AG04450 (cell line): ENCODE data around the gene FBXO39. TPM values are rescaled to one million over a fixed set of nuclear protein-coding genes. Genes with fewer than 3 reads are reported as not detected.
"Not testable (repeated sequence)": the region's sequence is repeated elsewhere in the genome, so short reads cannot be mapped to it uniquely, and the experiment has no call there.

Source experiments
- CTCF ChIA-PET: fragments of 300-600, 350-600 bp; formaldehyde crosslinking; extraction: SDS; loops from one replicate; lab custom pipeline; 2022; ENCODE audit warnings: antibody characterized with exemption, inconsistent platforms; lab: Charles Lee
- POLR2A ChIA-PET: fragments of 350-600 bp; formaldehyde crosslinking; extraction: SDS; loops from one replicate; lab custom pipeline; 2021; ENCODE audit warnings: antibody characterized with exemption, inconsistent platforms; lab: Yijun Ruan, JAX
- DNase-seq: peaks from one replicate; pipeline ENCODE4 v3.0.0-alpha.2; 2011; ENCODE audit warnings: low read depth, low spot score
- H3K27ac ChIP-seq: one replicate; pipeline ENCODE4 v1.5.1; 2012; ENCODE audit warnings: low read depth, low read length, control low read depth
- H3K27me3 ChIP-seq: one replicate; pipeline ENCODE4 v1.6.0; 2012; ENCODE audit warnings: low read length; ENCODE audit not compliant: control insufficient read depth, insufficient read depth
- H3K4me3 ChIP-seq: 2 replicates; pipeline ENCODE4 v1.5.1; 2011; ENCODE audit warnings: mild to moderate bottlenecking, low read depth, low read length, control low read depth
- H3K9me3 ChIP-seq: 2 replicates; pipeline ENCODE4 v1.5.1; 2012; ENCODE audit warnings: low read length; ENCODE audit not compliant: control insufficient read depth, insufficient read depth
- polyA plus RNA-seq: library from polyadenylated mRNA; depleted of rRNA; stranded (reverse); fragments of >200 nt; gene quantifications from 2 replicates; pipeline ENCODE4 v1.2.3, GENCODE V29; 2011
- TF ChIP-seq, protein P1 (sequence below): IDR thresholded peaks from 2 replicates; pipeline ENCODE4 v1.5.1; 2011; ENCODE audit warnings: low read depth, low read length, control low read depth, inconsistent platforms

FBXO39 gene
- polyA plus RNA-seq, 1 experiment, result 0.10 TPM

DNA sequence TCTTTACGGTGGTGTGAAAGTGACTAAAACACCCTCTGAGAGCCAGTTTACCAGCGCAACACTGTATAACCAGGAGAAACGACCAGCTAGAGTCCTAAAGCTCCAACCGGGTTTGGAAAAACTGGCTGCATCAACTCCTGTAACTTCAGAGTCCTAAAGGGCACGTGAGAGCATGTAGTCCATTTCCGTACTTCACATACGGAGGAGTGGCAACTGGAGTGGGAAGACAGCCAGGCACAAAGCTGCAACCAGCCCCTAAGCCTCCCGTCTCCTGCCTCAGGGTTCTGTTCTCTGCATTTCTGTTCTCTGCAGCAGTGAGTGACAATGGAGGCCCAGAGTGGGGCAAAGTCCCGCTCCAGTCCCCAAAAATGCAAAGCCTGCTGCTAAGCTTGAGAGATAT, 36.3 kb downstream of the FBXO39 start:
- ChIA-PET CTCF (no interaction called here), POLR2A (no interaction called here)
- no peaks in the 10 kb centered on the region for H3K9me3 ChIP-seq
- no peak overlapping the region for H3K27ac ChIP-seq
- peaks cover 10% of the 10 kb centered on the region for H3K27me3 ChIP-seq
- no peak overlapping the region for H3K4me3 ChIP-seq
- DNase-seq, result no peak
- TF ChIP-seq, protein P1, sequence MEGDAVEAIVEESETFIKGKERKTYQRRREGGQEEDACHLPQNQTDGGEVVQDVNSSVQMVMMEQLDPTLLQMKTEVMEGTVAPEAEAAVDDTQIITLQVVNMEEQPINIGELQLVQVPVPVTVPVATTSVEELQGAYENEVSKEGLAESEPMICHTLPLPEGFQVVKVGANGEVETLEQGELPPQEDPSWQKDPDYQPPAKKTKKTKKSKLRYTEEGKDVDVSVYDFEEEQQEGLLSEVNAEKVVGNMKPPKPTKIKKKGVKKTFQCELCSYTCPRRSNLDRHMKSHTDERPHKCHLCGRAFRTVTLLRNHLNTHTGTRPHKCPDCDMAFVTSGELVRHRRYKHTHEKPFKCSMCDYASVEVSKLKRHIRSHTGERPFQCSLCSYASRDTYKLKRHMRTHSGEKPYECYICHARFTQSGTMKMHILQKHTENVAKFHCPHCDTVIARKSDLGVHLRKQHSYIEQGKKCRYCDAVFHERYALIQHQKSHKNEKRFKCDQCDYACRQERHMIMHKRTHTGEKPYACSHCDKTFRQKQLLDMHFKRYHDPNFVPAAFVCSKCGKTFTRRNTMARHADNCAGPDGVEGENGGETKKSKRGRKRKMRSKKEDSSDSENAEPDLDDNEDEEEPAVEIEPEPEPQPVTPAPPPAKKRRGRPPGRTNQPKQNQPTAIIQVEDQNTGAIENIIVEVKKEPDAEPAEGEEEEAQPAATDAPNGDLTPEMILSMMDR, result no peak

- CTCF ChIA-PET, result no interaction called here
- Histone ChIP-seq H3K27me3 (peaks cover 7% of the 10 kb centered on the region), H3K27ac (no peak overlapping the region), H3K4me3 (no peak overlapping the region), H3K9me3 (no peaks in the 10 kb centered on the region)
- POLR2A ChIA-PET, result no interaction called here
- no peak for DNase-seq
- TF ChIP-seq, protein P1, result no peak
Measured at GRCh38 chr17:6815775-6816174, 39.8 kb downstream of the FBXO39 start.

DNA sequence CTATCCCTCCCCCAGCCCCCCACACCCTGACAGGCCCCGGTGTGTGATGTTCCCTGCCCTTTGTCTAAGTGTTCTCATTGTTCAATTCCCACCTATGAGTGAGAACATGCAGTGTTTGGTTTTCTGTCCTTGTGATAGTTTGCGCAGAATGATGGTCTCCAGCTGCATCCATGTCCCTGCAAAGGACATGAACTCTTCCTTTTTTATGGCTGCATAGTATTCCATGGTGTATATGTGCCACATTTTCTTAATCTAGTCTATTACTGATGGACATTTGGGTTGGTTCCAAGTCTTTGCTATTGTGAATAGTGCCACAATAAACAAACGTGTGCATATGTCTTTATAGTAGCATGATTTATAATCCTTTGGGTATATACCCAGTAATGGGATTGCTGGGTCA, 40.4 kb downstream of the FBXO39 start:
- H3K27me3 ChIP-seq, DNase-seq, H3K4me3 ChIP-seq, POLR2A ChIA-PET, CTCF ChIA-PET, H3K27ac ChIP-seq, H3K9me3 ChIP-seq: not testable (repeated sequence)

- H3K27me3 ChIP-seq, result peaks cover 2% of the 10 kb centered on the region
- CTCF ChIA-PET, result no interaction called here
- H3K27ac ChIP-seq, result no peak overlapping the region
- TF ChIP-seq, protein P1, result no peak
- POLR2A ChIA-PET, result no interaction called here
- DNase-seq, result no peak
- H3K9me3 ChIP-seq, result no peaks in the 10 kb centered on the region
- no peak overlapping the region for H3K4me3 ChIP-seq
Measured at GRCh38 chr17:6818938-6819337, 42.9 kb downstream of the FBXO39 start.

- CTCF ChIA-PET, result interaction anchor here (0.6 to 1.8 kb wide), 2 partner anchors 19 to 20 kb away, joined by 3 to 5 read pairs; no protein-coding TSS in a partner anchor
Measured at GRCh38 chr17:6823011-6823442, 47.0 kb downstream of the FBXO39 start.

More at GRCh38 chr17:6823011-6823442, 47.0 kb downstream of the FBXO39 start:
- TF ChIP-seq, protein P1, result no peak
- no peak for DNase-seq
- no peaks in the 10 kb centered on the region for H3K9me3 ChIP-seq
- POLR2A ChIA-PET, result no interaction called here
- no peak overlapping the region for H3K4me3 ChIP-seq
- H3K27ac ChIP-seq, result no peak overlapping the region
- peaks cover 2% of the 10 kb centered on the region for H3K27me3 ChIP-seq
